NCI-H2081 (cell line): ENCODE results near the gene NPR1.
"Not testable (repeated sequence)": the region's sequence is repeated elsewhere in the genome, so short reads cannot be mapped to it uniquely, and the experiment has no call there.

Source experiments
- DNase-seq, 2 experiments: peaks; one replicate each; lab custom pipeline; 2025; lab: John Stamatoyannopoulos, UW

Gene NPR1

DNA sequence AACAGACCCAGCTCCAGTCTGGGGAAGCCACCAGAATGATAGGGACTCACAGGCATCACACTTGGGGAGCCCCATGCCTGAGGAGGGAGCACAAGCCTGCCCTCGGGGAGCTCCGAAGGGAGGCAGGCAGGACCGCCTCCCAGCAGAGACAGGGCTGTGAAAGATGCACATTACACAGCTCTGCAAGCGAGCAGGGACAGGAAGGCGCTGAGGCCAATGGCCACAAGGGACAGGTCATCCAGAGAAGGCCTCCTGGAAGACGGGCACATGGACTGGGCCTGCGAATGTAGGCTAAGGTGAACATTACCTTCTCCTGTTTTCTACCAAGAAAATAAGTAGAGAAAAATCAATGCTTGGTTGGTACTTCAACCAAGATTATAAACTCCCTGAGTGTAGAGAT, 4.2 kb downstream of the NPR1 start:
- no peak for DNase-seq

DNA sequence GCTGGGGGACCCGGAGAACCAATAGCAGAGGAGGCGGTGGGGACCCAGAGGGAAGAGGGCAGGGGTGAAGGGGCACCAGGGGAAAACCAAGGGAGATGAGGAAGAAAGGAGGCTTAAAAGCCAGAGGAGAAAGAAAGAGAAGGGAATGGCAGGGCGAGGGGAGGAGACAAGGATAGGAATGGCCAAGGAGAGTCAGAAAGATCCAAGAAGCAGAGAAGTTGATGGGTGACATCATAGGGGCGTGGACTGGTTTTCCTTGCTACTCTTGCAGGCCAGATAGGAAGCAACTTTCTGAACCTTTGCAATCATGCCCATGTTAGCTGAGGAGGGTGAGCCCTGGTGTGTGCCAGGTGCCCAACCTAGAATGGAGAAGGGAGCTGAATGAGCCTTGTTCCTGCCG, 5.4 kb downstream of the NPR1 start:
- no peak for DNase-seq

DNA sequence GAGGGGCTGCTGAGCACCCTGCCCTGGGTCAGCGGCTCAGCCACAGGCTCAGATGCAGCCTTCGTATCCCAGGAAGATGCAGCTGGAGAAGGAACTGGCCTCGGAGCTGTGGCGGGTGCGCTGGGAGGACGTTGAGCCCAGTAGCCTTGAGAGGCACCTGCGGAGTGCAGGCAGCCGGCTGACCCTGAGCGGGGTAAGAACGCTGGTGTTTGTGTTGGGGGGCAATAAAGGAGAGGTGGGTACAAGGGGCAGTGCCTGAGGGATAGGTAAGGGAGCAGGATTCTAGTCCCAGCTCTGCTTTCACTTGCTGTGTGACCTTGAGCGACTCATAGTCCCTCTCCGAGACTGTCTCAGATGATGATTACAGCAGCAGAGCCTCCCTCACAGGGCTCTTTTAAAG, 6.4 kb downstream of the NPR1 start:
- DNase-seq, result no peak

DNA sequence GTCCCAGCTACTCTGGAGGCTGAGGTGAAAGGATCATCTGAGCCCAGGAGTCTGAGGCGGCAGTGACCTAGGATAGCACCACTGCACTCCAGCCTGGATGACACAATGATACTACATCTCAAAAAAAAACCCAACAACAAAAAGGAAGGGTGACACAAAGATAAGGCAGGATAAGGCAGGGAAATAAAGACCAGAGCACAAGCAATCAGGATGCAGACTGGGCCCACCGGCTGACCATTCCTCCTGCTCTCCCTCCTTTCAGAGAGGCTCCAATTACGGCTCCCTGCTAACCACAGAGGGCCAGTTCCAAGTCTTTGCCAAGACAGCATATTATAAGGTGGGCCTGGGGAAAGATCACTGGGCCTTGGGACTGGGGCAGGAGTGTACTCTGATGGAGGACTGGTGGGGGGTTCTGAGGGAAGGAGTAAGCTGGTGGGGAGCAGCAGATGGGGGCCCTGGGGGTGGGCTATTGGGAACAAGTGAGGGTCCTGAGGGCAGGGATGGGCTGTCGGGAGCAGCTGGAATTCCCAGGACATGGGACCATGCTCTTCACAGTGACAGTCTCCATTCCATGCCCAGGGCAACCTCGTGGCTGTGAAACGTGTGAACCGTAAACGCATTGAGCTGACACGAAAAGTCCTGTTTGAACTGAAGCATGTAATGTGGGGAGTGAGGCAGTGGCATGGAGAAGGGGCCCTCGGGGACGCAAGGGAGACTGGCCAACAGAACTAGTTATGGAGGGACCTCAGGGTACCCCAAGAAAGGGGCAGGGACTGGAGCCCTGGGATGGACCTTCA, 7.3 kb downstream of the NPR1 start:
- no peak for DNase-seq

DNA sequence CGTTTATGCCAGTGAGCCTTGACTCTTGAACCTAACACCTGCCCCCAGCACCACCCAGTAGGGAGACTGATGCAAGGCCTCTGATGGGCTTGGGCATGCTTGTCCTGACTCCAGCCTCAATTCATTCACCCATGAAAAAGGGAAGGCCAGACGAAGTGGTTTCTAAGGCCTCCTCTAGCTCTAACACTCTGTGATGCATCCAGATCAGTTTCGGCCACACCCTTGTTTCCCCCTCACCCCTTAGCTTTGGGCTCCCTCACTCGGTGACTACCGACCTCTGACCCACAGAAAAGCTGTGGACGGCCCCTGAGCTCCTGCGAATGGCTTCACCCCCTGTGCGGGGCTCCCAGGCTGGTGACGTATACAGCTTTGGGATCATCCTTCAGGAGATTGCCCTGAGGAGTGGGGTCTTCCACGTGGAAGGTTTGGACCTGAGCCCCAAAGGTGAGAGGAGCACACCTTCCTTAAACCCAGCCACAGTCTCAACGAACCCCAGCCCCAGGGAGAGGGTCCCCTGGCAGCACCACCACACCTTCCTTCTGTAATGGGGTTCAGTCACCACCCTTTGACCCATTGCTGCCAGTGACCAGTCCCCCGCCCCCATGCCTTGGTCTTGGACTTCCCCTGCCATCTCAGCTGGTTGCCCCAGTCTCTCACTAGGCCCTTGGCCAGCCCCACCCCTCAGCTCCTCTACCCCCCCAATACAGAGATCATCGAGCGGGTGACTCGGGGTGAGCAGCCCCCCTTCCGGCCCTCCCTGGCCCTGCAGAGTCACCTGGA, 9.0 kb downstream of the NPR1 start:
- no peak for DNase-seq

DNA sequence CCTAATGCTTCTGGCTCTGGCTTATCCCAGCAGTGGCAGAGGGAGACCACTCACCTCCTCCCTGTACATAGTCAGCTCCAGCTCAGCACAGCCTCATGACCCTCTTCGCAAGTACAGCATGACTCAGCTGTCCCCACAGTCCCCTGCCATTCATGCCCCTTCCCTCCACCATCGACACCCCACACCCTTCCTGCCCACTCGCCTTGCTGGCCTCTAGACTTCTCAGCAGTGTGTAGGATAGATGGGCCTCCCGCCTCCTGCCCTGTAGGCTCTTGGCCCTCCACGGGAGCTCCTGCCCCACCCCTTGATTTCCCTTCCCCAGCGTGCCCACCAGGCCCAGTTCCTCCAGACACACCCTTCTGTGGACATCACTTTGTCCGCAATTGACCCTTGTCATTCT, 9.8 kb downstream of the NPR1 start:
- DNase-seq, result no peak

DNA sequence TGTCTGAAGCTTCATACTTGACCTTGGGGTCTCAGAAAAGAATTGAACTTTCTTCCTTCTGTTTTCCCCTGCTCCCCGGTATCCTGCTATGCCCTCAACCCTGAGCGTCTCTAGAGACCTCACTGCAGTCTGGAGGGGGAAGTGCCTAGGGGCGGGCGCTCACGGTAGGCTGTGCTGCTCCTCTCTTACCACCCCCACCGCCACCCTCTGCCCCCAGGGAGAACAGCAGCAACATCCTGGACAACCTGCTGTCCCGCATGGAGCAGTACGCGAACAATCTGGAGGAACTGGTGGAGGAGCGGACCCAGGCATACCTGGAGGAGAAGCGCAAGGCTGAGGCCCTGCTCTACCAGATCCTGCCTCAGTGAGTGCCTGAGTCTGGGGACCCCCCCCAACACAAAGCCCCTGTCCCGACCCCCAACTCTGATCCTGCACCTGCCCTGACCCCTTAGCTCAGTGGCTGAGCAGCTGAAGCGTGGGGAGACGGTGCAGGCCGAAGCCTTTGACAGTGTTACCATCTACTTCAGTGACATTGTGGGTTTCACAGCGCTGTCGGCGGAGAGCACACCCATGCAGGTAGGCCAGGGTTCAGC, 10.3 kb downstream of the NPR1 start:
- DNase-seq, result no peak

DNA sequence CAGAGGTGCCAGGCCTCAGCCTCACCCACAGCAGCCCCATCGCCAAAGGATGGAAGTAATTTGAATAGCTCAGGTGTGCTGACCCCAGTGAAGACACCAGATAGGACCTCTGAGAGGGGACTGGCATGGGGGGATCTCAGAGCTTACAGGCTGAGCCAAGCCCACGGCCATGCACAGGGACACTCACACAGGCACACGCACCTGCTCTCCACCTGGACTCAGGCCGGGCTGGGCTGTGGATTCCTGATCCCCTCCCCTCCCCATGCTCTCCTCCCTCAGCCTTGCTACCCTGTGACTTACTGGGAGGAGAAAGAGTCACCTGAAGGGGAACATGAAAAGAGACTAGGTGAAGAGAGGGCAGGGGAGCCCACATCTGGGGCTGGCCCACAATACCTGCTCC, 15.0 kb downstream of the NPR1 start:
- DNase-seq, result no peak

DNA sequence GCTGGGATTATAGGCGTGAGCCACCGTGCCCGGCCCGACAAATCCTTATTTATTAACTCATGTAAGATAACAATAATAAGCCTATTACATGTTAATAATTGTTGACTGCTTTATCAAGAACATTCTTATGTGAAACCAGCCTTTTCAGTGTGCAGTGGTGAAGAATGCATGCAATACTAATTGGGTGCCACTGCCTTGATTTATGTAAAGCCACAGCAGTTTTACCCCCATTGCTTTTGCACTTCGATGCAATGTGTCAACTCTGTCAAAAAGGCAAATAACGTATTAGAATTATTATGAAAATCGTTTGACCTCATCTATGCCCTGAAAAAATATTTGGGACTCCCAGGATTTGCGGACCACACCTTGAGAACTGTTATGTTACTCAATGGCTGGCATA, 18.3 kb downstream of the NPR1 start:
- no peak for DNase-seq

DNA sequence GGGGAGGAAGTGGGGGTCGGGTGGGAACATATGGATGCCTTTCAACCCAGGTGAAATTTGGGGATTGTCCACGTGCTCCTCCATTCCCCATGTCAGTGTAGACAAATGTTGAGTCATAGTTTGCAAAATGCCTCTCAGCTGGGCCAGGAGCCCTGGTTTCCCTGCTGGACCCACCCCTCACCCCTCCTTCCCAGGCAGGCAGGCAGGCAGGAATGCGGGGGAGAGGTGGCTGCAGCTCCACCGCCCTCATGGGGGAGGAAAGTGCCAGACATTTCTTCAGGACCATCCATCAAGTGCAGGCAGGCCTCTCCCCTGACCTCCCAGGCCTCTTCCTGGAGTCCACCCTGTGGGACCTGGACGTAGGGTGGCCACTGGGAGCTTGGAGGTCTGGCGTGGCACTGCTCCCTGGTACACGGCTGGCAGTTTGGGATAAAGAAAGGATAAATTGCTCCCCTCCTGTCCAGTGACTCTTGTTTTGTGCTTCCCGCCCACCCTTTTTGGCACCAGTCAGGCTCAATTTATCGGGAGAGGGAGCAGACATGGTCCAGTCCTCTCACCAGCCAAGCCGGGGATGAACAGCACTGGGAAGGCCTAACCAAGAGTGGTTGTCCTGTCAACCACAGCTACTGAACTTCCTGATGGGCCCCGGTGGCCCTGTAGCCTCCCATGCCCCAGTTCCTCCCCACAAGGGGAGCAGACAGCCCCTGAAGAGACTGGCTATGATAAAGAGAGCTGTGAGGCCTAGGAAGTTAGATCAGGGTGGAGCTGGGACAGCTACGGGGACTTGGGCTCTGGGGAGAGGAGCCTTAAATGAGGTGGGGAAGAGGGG, 18.9 kb downstream of the NPR1 start:
- DNase-seq, result no peak

DNA sequence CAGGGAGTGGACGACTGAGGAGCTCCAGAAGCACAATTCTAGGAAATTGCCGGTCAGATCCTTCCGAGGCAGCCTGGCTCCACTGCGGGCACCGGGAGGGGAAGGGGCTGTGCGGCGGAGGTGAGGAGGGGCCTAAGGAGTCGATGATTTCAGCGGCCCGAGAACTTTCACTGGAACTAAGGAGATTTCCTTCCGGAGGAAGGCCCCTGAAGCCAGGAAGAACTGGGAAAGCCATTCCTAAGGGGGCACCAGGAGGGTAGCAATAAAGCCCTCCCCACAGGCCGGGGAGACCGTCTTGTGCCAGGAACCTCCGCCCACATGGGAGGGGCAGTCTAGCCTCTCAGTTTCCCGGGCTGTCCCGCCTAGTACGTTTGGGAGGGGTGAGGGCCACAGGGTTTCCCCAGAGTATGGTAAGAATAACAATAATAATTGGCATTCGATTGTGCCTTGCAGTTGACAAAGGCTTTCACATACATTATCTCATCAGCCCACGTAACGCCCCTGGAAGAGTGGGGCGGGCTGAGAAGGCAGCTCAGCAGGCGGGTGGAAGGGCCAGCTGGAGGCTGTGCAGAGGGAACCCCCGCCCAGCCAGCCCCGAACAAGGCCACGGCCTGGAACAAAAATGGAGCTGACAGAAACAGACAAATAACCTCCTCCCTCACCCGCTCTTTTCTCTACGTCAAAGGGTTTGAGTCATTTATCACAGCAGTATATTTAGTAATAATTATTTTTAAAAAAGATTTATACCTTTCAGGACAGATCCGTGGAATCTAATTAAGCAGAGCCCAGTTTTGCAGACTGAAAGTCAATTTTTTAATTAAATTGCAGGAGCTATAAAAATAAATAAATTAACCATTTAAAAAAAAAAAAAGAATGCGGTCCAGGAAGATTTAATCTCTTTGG, 19.8 kb downstream of the NPR1 start:
- DNase-seq, result peak in 1 of 2 experiments; percentile 10

DNA sequence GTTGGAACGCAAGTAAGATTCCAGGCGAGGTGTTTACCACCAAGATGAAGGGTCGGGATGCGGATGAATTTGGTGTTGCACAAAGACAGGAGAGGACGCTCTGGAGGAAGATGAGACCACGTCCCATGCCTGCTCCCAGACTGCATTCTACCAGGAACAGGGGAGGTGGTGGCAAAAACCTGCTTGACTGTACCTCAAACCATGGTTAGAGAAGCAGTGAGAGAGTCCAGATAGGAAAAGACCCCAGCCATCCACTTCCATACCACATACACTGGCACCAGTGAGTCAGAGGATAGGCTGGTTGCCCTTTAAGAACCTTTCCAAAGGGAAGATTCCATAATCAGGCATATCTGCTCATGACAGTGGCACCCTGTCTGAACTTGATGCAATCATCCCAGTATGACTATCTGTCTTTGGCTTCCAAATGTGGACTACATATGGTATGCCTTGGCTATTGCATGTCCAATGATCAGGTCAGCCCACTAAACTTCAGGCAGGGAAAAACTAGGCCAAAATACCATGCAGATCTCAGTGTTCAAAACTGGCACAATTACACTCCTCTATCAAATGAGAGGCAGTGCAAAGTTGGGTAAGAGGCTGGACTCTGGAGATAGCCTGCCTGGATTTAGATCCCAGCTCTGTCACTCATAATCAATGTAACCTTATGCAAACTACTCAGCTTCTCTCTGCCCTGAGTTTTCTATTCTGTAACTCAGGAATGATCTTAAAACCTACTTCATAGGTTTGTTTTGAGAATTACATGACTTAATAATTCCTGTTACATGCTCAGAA, 20.6 kb downstream of the NPR1 start:
- no peak for DNase-seq

DNA sequence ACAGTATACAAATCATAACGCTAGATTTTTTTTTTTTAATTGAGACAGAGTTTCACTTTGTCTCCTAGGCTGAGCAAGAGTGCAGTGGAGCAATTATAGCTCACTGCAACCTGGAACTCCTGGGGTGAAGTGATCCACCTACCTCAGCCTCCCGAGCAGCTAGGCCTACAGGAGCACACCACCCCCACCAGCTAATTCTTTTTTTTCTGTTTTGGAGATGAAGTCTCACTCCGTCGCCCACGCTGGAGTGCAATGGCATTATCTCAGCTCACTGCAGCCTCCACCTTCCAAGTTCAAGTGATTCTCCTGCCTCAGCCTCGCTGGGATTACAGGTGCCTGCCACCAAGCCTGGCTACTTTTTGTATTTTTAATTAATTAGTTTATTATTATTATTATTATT, 21.3 kb downstream of the NPR1 start:
- DNase-seq, result no peak

DNA sequence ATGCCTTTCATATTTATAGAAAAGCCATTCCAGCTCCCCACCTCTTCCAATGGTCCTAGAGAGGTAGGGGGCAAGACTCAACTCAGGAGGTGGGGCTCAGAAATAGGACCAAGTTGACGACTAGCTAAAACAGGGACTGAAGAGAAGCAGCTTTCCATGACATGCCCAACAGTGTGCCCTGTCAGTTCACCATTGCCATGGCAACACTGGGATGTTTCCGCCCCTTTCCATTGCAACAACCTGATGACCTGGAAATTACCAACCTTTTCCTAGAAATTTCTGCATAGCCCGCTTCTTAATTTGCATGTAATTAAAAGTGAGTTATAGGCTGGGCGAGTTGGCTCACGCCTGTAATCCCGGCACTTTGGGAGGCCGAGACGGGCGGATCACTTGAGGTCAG, 27.0 kb downstream of the NPR1 start:
- DNase-seq, result no peak

DNA sequence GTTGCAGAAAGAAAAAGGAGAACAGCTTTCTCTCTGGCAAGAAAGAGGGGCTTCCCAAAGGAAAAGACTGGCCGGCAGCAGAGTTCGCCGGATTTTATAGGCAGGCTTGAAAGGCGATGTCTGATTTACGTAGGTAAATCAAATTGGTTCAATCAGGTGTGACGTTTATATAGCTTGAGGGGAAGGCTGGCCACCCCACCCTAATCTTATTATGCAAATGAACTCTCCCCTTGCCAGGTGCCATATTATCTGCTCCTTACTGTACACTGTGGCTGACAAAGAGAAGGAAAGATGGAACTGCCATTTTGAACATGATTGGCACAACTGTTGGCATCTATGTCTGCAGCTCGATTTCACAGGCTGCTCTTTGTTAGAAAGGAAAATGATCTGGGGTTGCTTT, 32.5 kb downstream of the NPR1 start:
- DNase-seq, result no peak

DNA sequence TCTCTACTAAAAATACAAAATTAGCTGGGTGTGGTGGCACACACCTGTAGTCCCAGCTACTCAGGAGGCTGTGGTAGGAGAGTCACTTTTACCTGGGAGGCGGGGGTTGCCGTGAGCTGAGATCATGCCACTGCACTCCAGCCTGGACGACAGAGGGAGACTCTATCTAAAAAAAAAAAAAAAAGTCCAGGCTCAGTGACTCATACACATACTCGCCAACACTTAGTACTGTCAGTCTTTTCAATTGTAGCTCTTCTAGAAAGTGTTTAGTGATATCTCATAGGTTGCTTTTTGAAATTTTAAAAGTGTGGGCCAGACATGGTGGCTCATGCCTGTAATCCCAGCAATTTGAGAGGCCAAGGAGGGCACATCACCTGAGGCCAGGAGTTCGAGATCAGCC, 37.7 kb downstream of the NPR1 start:
- DNase-seq, result not testable (repeated sequence)

DNA sequence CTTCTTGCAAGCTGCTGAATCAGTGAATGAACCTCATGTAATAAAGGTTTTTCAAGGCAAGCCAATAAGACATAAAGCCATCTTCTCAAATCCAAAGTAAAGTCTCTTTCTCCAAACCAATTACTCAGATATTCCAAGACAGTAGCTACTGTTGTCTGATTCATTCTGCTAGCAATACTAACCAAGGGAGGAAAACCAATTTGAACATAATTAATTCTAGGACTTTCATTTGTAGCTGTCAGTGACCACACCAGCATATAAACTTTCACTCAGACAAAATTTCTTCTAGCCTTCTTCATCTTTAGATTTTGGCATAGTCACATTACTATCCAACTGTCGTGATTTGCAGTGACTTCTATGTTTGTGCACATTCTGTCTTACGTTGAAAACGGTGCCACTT, 38.8 kb downstream of the NPR1 start:
- DNase-seq, result no peak

DNA sequence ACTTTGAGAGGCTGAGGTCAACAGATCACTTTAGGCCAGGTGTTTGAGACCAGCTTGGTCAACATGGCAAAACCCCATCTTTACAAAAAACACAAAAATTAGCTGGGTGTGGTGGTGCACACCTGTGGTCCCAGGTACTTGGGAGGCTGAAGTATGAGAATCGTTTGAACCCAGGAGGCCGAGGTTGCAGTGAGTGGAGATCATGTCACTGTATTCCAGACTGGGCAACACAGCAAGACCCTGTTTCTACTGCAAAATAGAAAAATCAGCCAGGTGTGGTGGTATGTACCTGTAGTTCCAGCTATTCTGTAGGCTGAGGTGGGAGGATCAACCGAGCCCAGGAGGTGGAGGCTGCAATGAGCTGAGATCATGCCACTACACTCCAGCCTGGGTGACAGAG, 45.2 kb downstream of the NPR1 start:
- DNase-seq, result no peak

DNA sequence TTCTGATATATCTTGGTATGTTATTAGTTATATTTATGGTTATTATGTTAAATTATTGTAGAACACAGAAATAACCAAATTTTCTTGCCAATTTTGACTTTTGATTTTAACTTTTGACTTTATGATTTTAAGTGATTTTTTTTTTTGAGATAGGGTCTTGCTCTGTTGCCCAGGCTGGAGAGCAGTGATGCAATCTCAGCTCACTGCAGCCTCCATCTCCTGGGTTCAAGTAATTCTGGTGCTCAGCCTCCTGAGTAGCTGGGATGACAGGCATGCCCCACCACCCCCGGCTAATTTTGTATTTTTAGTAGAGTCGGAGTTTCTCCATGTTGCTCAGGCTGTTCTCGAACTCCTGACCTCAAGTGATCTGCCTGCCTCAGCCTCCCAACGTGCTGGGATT, 46.1 kb downstream of the NPR1 start:
- not testable (repeated sequence) for DNase-seq
